ENCODE data around the gene OCIAD1. TPM values are rescaled to one million over a fixed set of nuclear protein-coding genes. Genes with fewer than 3 reads are reported as not detected.
A peak's percentile ranks its signal among the peaks of the same experiment; 100 is the strongest.

Gene OCIAD1
- total and polyA plus RNA-seq, 4 donors, result 52.4 to 114 (median 82.6) TPM

- WGBS, result 46% methylated on average over 8 of the region's 8 CpGs
- no peak for DNase-seq (ENCODE audit: low spot score)
- Histone ChIP-seq H3K9ac (ENCODE audit: low read depth in 1 of 2, low read length in 2 of 2) (no peak overlapping the region), H3K4me3 (ENCODE audit: low read depth in 1 of 3, low read length in 3 of 3) (peak overlapping the region; percentile 5 to 61 (median 25)), H3K9me3 (ENCODE audit: control insufficient read depth in 4 of 4, low read length in 3 of 4) (no peaks in the 10 kb centered on the region), H3K4me1 (ENCODE audit: control insufficient read depth in 4 of 4, insufficient read depth in 4 of 4, low read length in 3 of 4) (peaks cover 1 to 14% (median 8%) of the 10 kb centered on the region in 4 donors), H3K27me3 (ENCODE audit: control insufficient read depth in 4 of 4, insufficient read depth in 4 of 4, low read length in 3 of 4) (no peaks in the 10 kb centered on the region), H3K27ac (ENCODE audit: low read depth in 1 of 2, low read length in 2 of 2) (peak overlapping the region; percentile 71 to 74), H3K36me3 (ENCODE audit: control insufficient read depth in 4 of 4, insufficient read depth in 3 of 4, low read depth in 1 of 4, low read length in 3 of 4) (no peaks in the 10 kb centered on the region)
- TF ChIP-seq TAF1 (conservative IDR thresholded peaks at IDR 0.05) (no peak), HNF4A (conservative IDR thresholded peaks at IDR 0.05) (peak; percentile 83 to 94), YY1 (IDR thresholded peaks at IDR 0.05) (peak; percentile 57), ATF3 (IDR thresholded peaks at IDR 0.05) (no peak), MAX (IDR thresholded peaks at IDR 0.05) (peak; percentile 67), SP1 (IDR thresholded peaks at IDR 0.05) (peak; percentile 85), NR2F2 (IDR thresholded peaks at IDR 0.05) (peak; percentile 98), ZBTB33 (IDR thresholded peaks at IDR 0.05) (peak; percentile 34), RXRA (IDR thresholded peaks at IDR 0.05) (peak; percentile 71 to 77), REST (IDR thresholded peaks at IDR 0.05) (no peak), HNF4G (IDR thresholded peaks at IDR 0.05) (peak; percentile 35), FOXA2 (IDR thresholded peaks at IDR 0.05) (no peak), RAD21 (IDR thresholded peaks at IDR 0.05) (peak in 1 of 2 donors; percentile 34), GABPA (IDR thresholded peaks at IDR 0.05 in 1 of 2, conservative IDR thresholded peaks at IDR 0.05 in 1 of 2) (peak in 1 of 2 donors; percentile 63), JUND (IDR thresholded peaks at IDR 0.05) (peak in 1 of 2 donors; percentile 33)
These were observed 26.1 kb upstream of the OCIAD1 start for GRCh38 chr4:48804584-48805301.

- no peaks in the 10 kb centered on the region for H3K4me1 ChIP-seq (ENCODE audit: control insufficient read depth in 4 of 4, insufficient read depth in 4 of 4, low read length in 3 of 4)
- no peaks in the 10 kb centered on the region for H3K9me3 ChIP-seq (ENCODE audit: control insufficient read depth in 4 of 4, low read length in 3 of 4)
- no peak overlapping the region for H3K4me3 ChIP-seq (ENCODE audit: low read depth in 1 of 3, low read length in 3 of 3)
- no peak overlapping the region for H3K9ac ChIP-seq (ENCODE audit: low read depth in 1 of 2, low read length in 2 of 2)
- WGBS, result 80% methylated on average over 6 of the region's 6 CpGs
- no peaks in the 10 kb centered on the region for H3K27me3 ChIP-seq (ENCODE audit: control insufficient read depth in 4 of 4, insufficient read depth in 4 of 4, low read length in 3 of 4)
- no peak overlapping the region for H3K27ac ChIP-seq (ENCODE audit: low read depth in 1 of 2, low read length in 2 of 2)
- DNase-seq (ENCODE audit: low spot score), result no peak
- no peaks in the 10 kb centered on the region for H3K36me3 ChIP-seq (ENCODE audit: control insufficient read depth in 4 of 4, insufficient read depth in 3 of 4, low read depth in 1 of 4, low read length in 3 of 4)
- no peak for TF ChIP-seq HNF4A (conservative IDR thresholded peaks at IDR 0.05)
These were observed 18.0 kb upstream of the OCIAD1 start for GRCh38 chr4:48812866-48813265.

Data from liver (tissue), 9 donors.